Measurements from ENCODE around the gene SETD1A. TPM values are rescaled to one million over a fixed set of nuclear protein-coding genes. Genes with fewer than 3 reads are reported as not detected.

SETD1A gene
- total and polyA plus RNA-seq, 8 donors: 4.4 to 22.2 (median 8.7) TPM

GRCh38 chr16:30947541-30947858, 10.1 kb upstream of the SETD1A start:
- H3K9me3 ChIP-seq: no peaks in the 10 kb centered on the region
- intact Hi-C loops (cut with DNase I; ENCODE audit: low total_unique reads): no loop called here
- peak overlapping the region; percentile 16 to 96 (median 92) for H3K27ac ChIP-seq
- H3K27me3 ChIP-seq: no peaks in the 10 kb centered on the region
- no peak for DNase-seq
- H3K4me1 ChIP-seq: peaks cover 25 to 50% (median 43%) of the 10 kb centered on the region in 4 donors
- H3K4me3 ChIP-seq: peak overlapping the region in 1 of 4 donors; percentile 88
- TF ChIP-seq POLR2AphosphoS5 (IDR thresholded peaks at IDR 0.05): no peak
- TF ChIP-seq EP300 (IDR thresholded peaks at IDR 0.05): no peak
- TF ChIP-seq CTCF (IDR thresholded peaks at IDR 0.05): no peak
- no peak for TF ChIP-seq POLR2A (IDR thresholded peaks at IDR 0.05)
- peaks cover 0 to 47% (median 45%) of the 10 kb centered on the region in 4 donors for H3K36me3 ChIP-seq
- WGBS, 5 donors: 38 to 76% (median 71%) methylated on average over 1 to 3 of the region's 3 CpGs

GRCh38 chr16:30947859-30948666, 9.5 kb upstream of the SETD1A start:
- no peak for TF ChIP-seq EP300 (IDR thresholded peaks at IDR 0.05)
- no peak for TF ChIP-seq CTCF (IDR thresholded peaks at IDR 0.05)
- no peak for TF ChIP-seq POLR2AphosphoS5 (IDR thresholded peaks at IDR 0.05)
- no peak for TF ChIP-seq POLR2A (IDR thresholded peaks at IDR 0.05)
- H3K4me3 ChIP-seq: peak overlapping the region; percentile 69 to 88 (median 83)
- peaks cover 28 to 50% (median 47%) of the 10 kb centered on the region in 4 donors for H3K4me1 ChIP-seq
- WGBS, 5 donors: 28 to 55% (median 35%) methylated on average over 26 to 44 of the region's 44 CpGs
- intact Hi-C loops (cut with DNase I; ENCODE audit: low total_unique reads): no loop called here
- H3K27me3 ChIP-seq: no peaks in the 10 kb centered on the region
- DNase-seq: peak; percentile 80 to 98
- H3K27ac ChIP-seq: peak overlapping the region; percentile 89 to 96 (median 92)
- H3K36me3 ChIP-seq: peaks cover 0 to 41% (median 39%) of the 10 kb centered on the region in 4 donors
- H3K9me3 ChIP-seq: no peaks in the 10 kb centered on the region

DNA sequence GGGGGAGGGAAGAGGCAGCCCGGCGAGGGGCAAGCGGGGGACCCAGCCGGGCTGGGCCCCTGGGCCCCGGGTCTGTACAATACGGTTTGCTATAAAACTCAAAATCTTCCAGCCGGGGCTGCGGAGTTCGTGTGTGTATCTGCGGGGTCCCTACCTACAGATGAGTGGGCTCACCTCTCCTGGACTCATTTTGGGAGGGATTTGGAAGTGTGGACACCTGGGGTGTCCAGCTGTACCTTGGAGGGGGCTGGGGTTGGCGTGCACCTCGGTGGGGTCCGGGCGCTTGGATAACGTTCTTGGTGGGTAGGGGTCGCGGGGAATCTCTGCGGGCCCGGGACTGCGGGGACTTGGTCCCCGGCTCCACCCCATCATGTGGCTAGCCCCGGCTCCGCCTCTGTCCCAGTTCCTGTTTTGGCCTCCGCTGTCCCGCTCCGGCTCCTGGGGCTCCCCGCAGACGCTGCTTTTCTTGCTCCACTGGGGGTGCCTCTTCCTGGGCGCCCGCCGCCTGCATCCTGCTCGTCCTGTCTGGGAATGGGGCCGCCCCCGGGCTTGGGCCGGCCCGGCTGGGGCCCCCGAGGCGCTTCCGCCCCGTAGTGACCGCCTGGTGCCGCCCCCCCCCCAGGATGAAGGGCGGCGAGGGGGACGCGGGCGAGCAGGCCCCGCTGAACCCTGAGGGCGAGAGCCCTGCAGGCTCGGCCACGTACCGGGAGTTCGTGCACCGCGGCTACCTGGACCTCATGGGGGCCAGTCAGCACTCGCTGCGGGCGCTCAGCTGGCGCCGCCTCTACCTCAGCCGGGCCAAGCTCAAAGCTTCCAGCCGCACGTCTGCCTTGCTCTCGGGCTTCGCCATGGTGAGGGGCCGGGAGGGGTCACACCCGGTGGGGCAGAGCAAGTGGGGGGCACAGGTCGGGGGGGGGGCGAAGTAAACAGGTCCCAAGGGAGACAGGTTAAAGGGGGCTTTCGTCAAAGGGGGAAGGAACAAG, 8.6 kb upstream of the SETD1A start, which contains the start of gene ORAI3:
TSS of gene ORAI3 (plus strand) at position 402 of the 983 bp plus-strand sequence. CDS start at position 624, 222 bp downstream.
- peak within 1 kb of the TSS; percentile 89 to 96 (median 92) for H3K27ac ChIP-seq
- 0 to 1% (median 1%) methylated on average over 18 to 70 of the region's 70 CpGs for WGBS, 5 donors
- H3K9me3 ChIP-seq: no peaks in the 10 kb centered on the region
- H3K4me1 ChIP-seq: peaks cover 28 to 59% (median 56%) of the 10 kb centered on the region in 4 donors
- no peak for TF ChIP-seq CTCF (IDR thresholded peaks at IDR 0.05)
- no peak for TF ChIP-seq POLR2A (IDR thresholded peaks at IDR 0.05)
- no peak for TF ChIP-seq EP300 (IDR thresholded peaks at IDR 0.05)
- TF ChIP-seq POLR2AphosphoS5 (IDR thresholded peaks at IDR 0.05): peak; percentile 10 to 56 (median 42)
- peak; percentile 77 to 90 for DNase-seq
- peaks cover 0 to 35% (median 31%) of the 10 kb centered on the region in 4 donors for H3K36me3 ChIP-seq
- intact Hi-C loops (cut with DNase I; ENCODE audit: low total_unique reads): no loop called here
- H3K27me3 ChIP-seq: no peaks in the 10 kb centered on the region
- H3K4me3 ChIP-seq: peak within 1 kb of the TSS; percentile 69 to 88 (median 83)
